GM12865 (cell line): ENCODE data around the gene GTF2H4.
"Not testable (repeated sequence)": the region's sequence is repeated elsewhere in the genome, so short reads cannot be mapped to it uniquely, and the experiment has no call there.

Source experiments
- DNase-seq: peaks from one replicate; pipeline ENCODE4 v3.0.0; 2010; ENCODE audit warnings: low read depth
- H3K4me3 ChIP-seq: 2 replicates; pipeline ENCODE4 v1.5.1; 2011; ENCODE audit warnings: mild to moderate bottlenecking, low read depth, low read length, control low read depth
- TF ChIP-seq, protein P1 (sequence below): IDR thresholded peaks from 2 replicates; pipeline ENCODE4 v1.5.1; 2011; ENCODE audit warnings: low read length, control low read depth, low read depth, inconsistent platforms; ENCODE audit not compliant: insufficient read depth; ENCODE audit errors: missing control alignments

The GTF2H4 gene

DNA sequence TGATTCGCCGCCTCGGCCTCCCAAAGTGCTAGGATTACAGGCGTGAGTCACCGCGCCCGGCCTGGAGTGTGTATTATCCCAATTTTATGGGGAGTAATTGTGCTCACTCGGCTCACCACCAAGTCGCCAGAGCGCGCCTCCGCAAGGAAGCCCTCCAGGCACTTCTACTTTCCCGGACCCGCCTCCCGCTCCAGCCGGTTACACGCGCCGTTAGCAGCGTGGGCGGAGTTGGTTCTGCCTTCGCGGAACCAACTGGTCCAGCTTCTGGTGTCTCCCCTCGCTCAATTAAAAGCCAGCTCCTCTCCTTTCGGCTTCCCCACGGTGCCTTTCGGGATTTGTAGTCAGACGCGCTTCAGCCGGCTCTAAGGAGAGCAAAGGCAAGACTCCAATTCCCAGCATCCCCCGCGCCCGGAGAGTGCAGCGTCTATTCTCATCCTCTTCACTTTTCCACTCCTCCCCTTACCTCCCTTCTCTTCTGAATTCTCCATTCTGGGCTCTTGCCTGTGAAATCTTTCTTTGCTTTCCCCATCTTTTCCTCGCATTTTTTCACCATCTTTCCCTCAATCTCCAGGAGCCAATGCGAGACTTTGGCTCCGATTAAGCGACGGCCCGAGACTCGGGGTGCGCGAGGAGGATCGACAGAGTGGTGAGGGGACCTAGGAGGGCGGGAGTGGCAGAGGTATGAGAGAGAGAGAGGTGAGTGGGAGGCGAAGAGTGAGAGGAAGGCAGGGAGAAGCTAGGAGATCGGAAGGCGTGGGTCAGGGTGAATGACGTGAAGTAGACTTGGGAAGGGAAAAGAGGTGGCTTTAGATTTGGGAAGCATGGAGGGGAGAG lies at the start of gene GTF2H4:
TSS of gene GTF2H4 (plus strand) at position 450 of the 834 bp plus-strand sequence.
- DNase-seq = peak; percentile 99
- H3K4me3 ChIP-seq = peak within 1 kb of the TSS; percentile 90
- TF ChIP-seq, protein P1, sequence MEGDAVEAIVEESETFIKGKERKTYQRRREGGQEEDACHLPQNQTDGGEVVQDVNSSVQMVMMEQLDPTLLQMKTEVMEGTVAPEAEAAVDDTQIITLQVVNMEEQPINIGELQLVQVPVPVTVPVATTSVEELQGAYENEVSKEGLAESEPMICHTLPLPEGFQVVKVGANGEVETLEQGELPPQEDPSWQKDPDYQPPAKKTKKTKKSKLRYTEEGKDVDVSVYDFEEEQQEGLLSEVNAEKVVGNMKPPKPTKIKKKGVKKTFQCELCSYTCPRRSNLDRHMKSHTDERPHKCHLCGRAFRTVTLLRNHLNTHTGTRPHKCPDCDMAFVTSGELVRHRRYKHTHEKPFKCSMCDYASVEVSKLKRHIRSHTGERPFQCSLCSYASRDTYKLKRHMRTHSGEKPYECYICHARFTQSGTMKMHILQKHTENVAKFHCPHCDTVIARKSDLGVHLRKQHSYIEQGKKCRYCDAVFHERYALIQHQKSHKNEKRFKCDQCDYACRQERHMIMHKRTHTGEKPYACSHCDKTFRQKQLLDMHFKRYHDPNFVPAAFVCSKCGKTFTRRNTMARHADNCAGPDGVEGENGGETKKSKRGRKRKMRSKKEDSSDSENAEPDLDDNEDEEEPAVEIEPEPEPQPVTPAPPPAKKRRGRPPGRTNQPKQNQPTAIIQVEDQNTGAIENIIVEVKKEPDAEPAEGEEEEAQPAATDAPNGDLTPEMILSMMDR = no peak

GRCh38 chr6:30859726-30860125 lies 48.3 kb upstream of the GTF2H4 start:
- DNase-seq = not testable (repeated sequence)

GRCh38 chr6:30861257-30862048 lies 46.6 kb upstream of the GTF2H4 start:
- no peak for DNase-seq
- TF ChIP-seq, protein P1 = no peak
- H3K4me3 ChIP-seq = no peak overlapping the region

More at GRCh38 chr6:30859726-30860125, 48.3 kb upstream of the GTF2H4 start:
- not testable (repeated sequence) for H3K4me3 ChIP-seq

- TF ChIP-seq, protein P1 = no peak
- DNase-seq = no peak
- no peak overlapping the region for H3K4me3 ChIP-seq
Measured at GRCh38 chr6:30862156-30862875, 45.7 kb upstream of the GTF2H4 start.

- TF ChIP-seq, protein P1 = no peak
Measured at GRCh38 chr6:30864325-30864724, 43.7 kb upstream of the GTF2H4 start.

DNA sequence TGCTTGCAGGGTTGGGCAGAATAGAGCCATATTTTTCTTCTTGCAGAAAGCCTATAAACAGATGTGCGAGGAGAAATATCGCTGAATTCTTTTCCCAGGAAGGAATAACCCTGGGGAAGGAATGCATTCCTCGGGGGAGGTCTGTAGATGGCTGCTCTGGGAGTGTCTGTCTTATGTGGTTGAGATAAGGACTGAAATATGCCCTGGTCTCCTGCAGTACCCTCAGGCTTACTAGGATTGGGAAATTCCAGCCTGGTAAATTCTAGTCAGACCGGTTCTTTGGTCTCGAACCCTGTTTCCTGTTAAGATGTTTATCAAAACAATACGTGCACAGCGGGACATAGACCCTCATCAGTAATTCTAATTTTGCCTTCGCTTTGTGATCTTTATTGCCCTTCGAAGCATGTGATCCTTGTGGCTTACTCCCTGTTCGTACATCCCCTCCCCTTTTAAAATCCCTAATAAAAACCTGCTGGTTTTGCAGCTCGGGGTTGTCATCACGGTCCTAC lies 38.7 kb upstream of the GTF2H4 start:
- not testable (repeated sequence) for DNase-seq, H3K4me3 ChIP-seq

More at GRCh38 chr6:30864325-30864724, 43.7 kb upstream of the GTF2H4 start:
- DNase-seq = no peak
- no peak overlapping the region for H3K4me3 ChIP-seq

DNA sequence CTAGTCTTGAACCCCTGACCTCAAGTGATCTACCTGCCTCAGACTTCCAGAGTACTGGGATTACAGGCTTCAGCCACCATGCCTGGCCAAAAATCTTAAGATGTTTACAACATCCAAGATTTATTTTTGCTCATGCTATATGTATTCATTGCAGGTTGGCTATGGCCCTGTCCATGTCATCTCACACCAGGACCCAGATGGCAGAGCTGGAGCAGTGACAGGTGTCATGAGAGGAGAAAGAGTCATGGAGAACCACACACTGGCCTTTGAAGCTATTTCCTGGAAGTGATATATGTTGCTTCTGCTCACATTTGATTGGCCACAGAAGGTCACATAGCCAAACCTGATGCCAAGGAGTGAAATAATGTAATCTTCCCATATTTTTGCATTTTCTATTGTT lies 37.5 kb upstream of the GTF2H4 start:
- DNase-seq = no peak
- no peak overlapping the region for H3K4me3 ChIP-seq
- TF ChIP-seq, protein P1 = no peak
